Bone marrow (tissue), 2 donors: ENCODE data around the gene NSL1.

Experiments used
- DNase-seq, 2 donors: peaks; one replicate each; lab custom pipeline; 2025; lab: John Stamatoyannopoulos, UW

NSL1 gene

GRCh38 chr1:212685429-212685828, 106.1 kb downstream of the NSL1 start:
- no peak for DNase-seq

GRCh38 chr1:212684521-212685090, 107.0 kb downstream of the NSL1 start:
- no peak for DNase-seq

GRCh38 chr1:212684076-212684475, 107.5 kb downstream of the NSL1 start:
- no peak for DNase-seq

DNA sequence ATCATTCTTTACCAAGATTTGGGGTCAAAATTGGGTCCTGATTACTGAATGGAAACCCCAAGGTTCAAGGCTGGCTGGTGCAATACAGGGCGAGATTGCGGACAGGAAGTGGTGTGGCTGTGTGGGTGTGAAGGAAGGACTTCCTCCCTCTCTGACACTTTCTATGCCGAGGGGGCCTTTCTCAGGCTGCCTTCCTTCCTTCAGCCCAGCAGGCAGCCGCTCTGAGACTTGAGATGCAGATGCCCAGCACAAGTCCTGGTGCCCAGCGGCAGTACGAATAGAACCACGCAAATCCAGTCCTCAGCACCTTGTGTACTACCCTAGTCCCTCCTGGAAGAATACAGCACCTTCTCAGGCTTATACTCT, 108.2 kb downstream of the NSL1 start:
- peak in 1 of 2 donors; percentile 37 for DNase-seq

DNA sequence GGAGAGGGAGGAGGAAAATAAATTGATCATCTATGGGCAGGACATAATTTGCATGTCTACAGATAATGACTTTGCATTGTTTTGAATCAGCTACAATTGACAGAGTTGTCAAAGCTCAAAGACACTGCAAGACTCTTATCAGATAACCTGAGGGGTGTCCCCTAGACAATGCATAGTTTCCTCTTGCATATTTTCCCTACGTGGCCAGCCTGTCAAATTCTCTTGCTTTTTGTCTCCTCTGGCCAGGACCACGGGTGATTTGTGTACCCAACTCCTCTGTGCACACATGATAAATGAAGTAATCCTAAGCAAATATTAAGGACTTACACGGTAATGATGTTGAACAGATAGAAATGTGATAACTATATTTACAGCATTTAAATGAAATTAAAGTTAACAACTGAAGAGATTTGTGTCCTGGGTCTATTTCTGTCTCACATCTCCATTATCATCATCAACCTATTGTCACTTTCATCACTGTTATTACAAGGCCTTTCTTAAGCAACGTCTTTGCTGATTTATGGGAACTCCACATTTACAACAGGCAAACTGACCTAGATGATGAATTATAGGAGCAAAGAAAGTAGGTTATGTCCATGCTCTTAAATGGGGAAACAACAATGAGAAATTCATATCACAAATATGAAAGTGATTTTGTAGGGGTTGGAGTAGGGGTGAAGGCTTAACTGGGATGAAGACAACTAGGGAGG, 110.7 kb downstream of the NSL1 start:
- DNase-seq = no peak

- DNase-seq = no peak
These were observed 112.8 kb downstream of the NSL1 start for GRCh38 chr1:212678456-212679410.

DNA sequence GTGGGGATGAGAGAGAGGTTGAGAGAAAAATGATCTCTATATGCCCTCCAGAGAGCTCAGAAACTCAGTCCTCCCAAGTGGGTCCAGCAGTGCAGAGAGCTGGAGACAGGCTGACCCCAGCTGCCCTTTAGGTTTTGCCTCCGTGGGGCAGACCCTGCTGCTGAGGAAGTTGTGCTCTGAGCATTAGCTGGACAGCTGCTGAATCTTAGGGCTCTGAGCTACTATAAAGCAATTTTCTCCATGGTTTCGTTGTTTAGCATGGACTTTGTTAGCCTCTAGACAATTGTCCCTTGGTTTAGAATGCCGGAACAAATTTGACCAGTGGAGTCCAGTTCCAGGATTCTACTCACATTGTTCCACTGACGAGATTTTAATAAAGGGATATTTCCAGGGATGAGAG, 114.0 kb downstream of the NSL1 start:
- DNase-seq = no peak

- DNase-seq = no peak
These were observed 114.4 kb downstream of the NSL1 start for GRCh38 chr1:212677136-212677535.
